K562 (cell line): ENCODE data around the gene ITGAD. TPM values are rescaled to one million over a fixed set of nuclear protein-coding genes. Genes with fewer than 3 reads are reported as not detected.

Experiments used
- FOXK2 ChIP-seq, 2 experiments: fragments of 450-650 bp; IDR thresholded peaks in 1 of 2; conservative IDR thresholded peaks in 1 of 2; 2 replicates each; pipeline ENCODE4 v1.6.1; 2016; ENCODE audit warnings: low read depth in 2 of 2, mild to moderate bottlenecking in 1 of 2
- FOXP4 ChIP-seq: sonication (generic); formaldehyde crosslinking; IDR thresholded peaks from 2 replicates; pipeline ENCODE4 v1.8.0; 2022; ENCODE audit warnings: mild to moderate bottlenecking, missing genetic modification reagents, borderline replicate concordance
- GABPA ChIP-seq: fragments of 200-800 bp; sonication (Bioruptor generic); conservative IDR thresholded peaks from 2 replicates; pipeline ENCODE4 v1.6.1; 2016; ENCODE audit warnings: low read depth, missing genetic modification characterization, missing compliant biosample characterization
- GABPB2 ChIP-seq: fragments of 250-450 bp; sonication (Bioruptor Pico); conservative IDR thresholded peaks from 2 replicates; pipeline ENCODE4 v1.5.1; 2021; ENCODE audit warnings: mild to moderate bottlenecking
- GTF2B ChIP-seq: IDR thresholded peaks from 2 replicates; pipeline ENCODE4 v1.6.1; 2011; ENCODE audit not compliant: insufficient read length; ENCODE audit errors: extremely low read depth
- HDAC2 ChIP-seq: fragments of 450-650 bp; IDR thresholded peaks from 2 replicates; pipeline ENCODE4 v1.6.1; 2016; ENCODE audit warnings: mild to moderate bottlenecking
- HOXB6 ChIP-seq: fragments of 250-450 bp; sonication (Bioruptor Pico); IDR thresholded peaks from 2 replicates; pipeline ENCODE4 v1.5.1; 2022; ENCODE audit warnings: mild to moderate bottlenecking, borderline replicate concordance
- JUND ChIP-seq, 2 experiments: IDR thresholded peaks; 2 replicates in 1 of 2; 3 replicates in 1 of 2; pipeline ENCODE4 v1.6.1; 2011; ENCODE audit warnings: borderline replicate concordance in 2 of 2, low read depth in 2 of 2, low read length in 2 of 2, improper control_type of control experiment in 1 of 2, missing biosample characterization in 1 of 2, missing genetic modification characterization in 1 of 2, missing genetic modification reagents in 1 of 2
- KHSRP ChIP-seq: fragments of 450-650 bp; IDR thresholded peaks from 2 replicates; pipeline ENCODE4 v1.6.1; 2017
- MAFG ChIP-seq: fragments of 450-650 bp; conservative IDR thresholded peaks from 2 replicates; pipeline ENCODE4 v1.6.1; 2016; ENCODE audit warnings: missing genetic modification characterization, missing compliant biosample characterization
- MYC ChIP-seq, 2 experiments: fragments of 250-450 bp in 1 of 2; sonication (Bioruptor Pico) in 1 of 2; IDR thresholded peaks; 2 replicates each; pipeline versions ENCODE4 v1.5.1 to v1.6.1; 2012 to 2021; ENCODE audit warnings: low read depth in 2 of 2, borderline replicate concordance in 1 of 2, improper control_type of control experiment in 1 of 2, low read length in 1 of 2, mild to moderate bottlenecking in 1 of 2, moderate library complexity in 1 of 2
- NBN ChIP-seq: fragments of 450-650 bp; IDR thresholded peaks from 2 replicates; pipeline ENCODE4 v1.6.1; 2016; ENCODE audit warnings: low read depth, mild to moderate bottlenecking
- NR2C2 ChIP-seq, 2 experiments: fragments of 200-800 bp in 1 of 2; sonication (Bioruptor generic) in 1 of 2; sonication (generic) in 1 of 2; formaldehyde crosslinking in 1 of 2; IDR thresholded peaks; 2 replicates each; pipeline versions ENCODE4 v1.6.1 to v1.8.0; 2016 to 2022; ENCODE audit warnings: mild to moderate bottlenecking in 1 of 2, missing compliant biosample characterization in 1 of 2, missing genetic modification characterization in 1 of 2, missing genetic modification reagents in 1 of 2
- PRMT5 ChIP-seq: sonication (generic); formaldehyde crosslinking; IDR thresholded peaks from 2 replicates; pipeline ENCODE4 v1.5.0; 2020; ENCODE audit warnings: missing genetic modification reagents
- RCOR1 ChIP-seq, 2 experiments: IDR thresholded peaks; 2 replicates each; pipeline ENCODE4 v1.6.1; 2012; ENCODE audit warnings: low read depth in 2 of 2, low read length in 2 of 2, borderline replicate concordance in 1 of 2, improper control_type of control experiment in 1 of 2
- TBL1XR1 ChIP-seq, 2 experiments: IDR thresholded peaks; 2 replicates each; pipeline ENCODE4 v1.6.1; 2012; ENCODE audit warnings: improper control_type of control experiment in 2 of 2, low read length in 2 of 2, mild to moderate bottlenecking in 1 of 2
- YY1 ChIP-seq, 3 experiments: IDR thresholded peaks; 2 replicates each; pipeline ENCODE4 v1.6.1; 2011; ENCODE audit warnings: low read length in 2 of 3, mild to moderate bottlenecking in 2 of 3, moderate library complexity in 2 of 3, borderline replicate concordance in 1 of 3, control low read depth in 1 of 3, low read depth in 1 of 3; ENCODE audit not compliant: insufficient read depth in 3 of 3, insufficient replicate concordance in 2 of 3, control insufficient read depth in 1 of 3, insufficient read length in 1 of 3; ENCODE audit errors: extremely low read depth in 1 of 3
- ZNF592 ChIP-seq: fragments of 450-650 bp; IDR thresholded peaks from 2 replicates; pipeline ENCODE4 v1.6.1; 2017; ENCODE audit warnings: antibody characterized with exemption, mild to moderate bottlenecking
- polyA plus RNA-seq, 8 experiments: library from polyadenylated mRNA; depleted of rRNA in 4 of 8; stranded (reverse) in 5 of 8; unstranded in 3 of 8; fragments of >200 nt; fragmentation: Nextera tagmentation in 2 of 8; fragmentation: Illumina TruSeq in 1 of 8; extraction: Ambion mirVana in 2 of 8; extraction: Trizol in 1 of 8; gene quantifications; 2 replicates each; pipeline versions ENCODE4 v1.2.1 to v1.2.3, GENCODE V29; 2011 to 2014; ENCODE audit warnings: inconsistent platforms in 1 of 8, missing spikeins in 1 of 8
- total RNA-seq, 7 experiments: library from RNA; depleted of rRNA in 6 of 7; stranded (reverse); fragments of >200 nt in 6 of 7; fragmentation: Illumina TruSeq in 2 of 7; extraction: Trizol in 2 of 7; gene quantifications; 2 replicates each; pipeline versions ENCODE4 v1.2.1 to v1.2.3, GENCODE V29; 2011 to 2021; ENCODE audit warnings: low replicate concordance in 1 of 7

Gene ITGAD
- total and polyA plus RNA-seq, 9 of the 15 experiments (the other 6 are each of a cell fraction or from before 2014, with no cell fraction given), result not detected

DNA sequence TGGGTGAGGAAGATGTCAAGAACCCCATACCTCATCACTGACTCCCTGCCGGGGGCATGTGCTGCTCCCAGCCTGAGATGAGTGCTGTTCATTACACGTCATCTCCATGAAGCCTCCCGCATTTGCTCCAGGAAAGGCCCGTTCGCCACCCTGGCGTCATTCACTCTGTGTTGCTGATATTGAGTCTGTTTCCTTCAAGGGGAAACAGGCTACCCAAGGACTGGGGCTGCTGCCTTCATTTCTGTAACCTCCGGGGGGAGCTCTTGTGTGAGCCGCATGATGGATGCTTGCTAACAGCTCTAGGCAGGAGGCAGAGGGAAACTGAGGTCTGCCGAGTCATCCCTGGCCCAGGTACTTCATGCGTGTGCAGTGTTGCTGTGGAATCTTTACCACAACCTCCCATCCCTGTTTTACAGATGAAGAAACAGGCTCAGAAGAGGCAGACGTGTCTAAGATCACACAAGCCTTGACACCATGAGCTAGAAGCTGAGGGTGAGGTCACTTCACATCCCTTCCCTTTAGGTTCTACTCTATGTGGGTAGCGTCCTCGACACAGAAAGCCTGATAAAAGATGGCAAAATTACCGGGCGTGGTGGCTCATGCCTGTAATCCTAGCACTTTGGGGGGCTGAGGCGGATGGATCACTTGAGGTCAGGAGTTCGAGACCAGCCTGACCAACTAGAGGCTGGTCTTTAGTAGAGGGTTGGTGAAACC is 62.6 kb downstream of the ITGAD start (continued):
- TF ChIP-seq FOXP4 (CRISPR knock-in tag) (no peak), TBL1XR1 (IDR thresholded peaks at IDR 0.05; ENCODE audit: low read length in 2 of 2) (no peak), MAFG (tag) (peak; percentile 51), HOXB6 (CRISPR knock-in tag) (no peak), MYC (IDR thresholded peaks at IDR 0.05; ENCODE audit: low read depth, low read length) (0 out of 2 replicates have a peak, but pooled peaks have one; percentile 26), MYC (CRISPR knock-in tag; IDR thresholded peaks at IDR 0.05; ENCODE audit: borderline replicate concordance, low read depth) (no peak), GABPB2 (CRISPR knock-in tag) (no peak), KHSRP (no peak), FOXK2 (conservative IDR thresholded peaks at IDR 0.05 in 1 of 2, IDR thresholded peaks at IDR 0.05 in 1 of 2; ENCODE audit: low read depth in 2 of 2) (0 out of 4 replicates have a peak, but pooled peaks of 1 of the 2 experiments have one; percentile 20), JUND (IDR thresholded peaks at IDR 0.05; ENCODE audit: borderline replicate concordance, low read depth, low read length) (peak; percentile 20; the same call in 1 of the 2 replicates), JUND (tag; IDR thresholded peaks at IDR 0.05; ENCODE audit: borderline replicate concordance, low read depth, low read length) (no peak), GABPA (tag) (no peak), GTF2B (no peak), ZNF592 (peak; percentile 49; the same call in 1 of the 2 replicates), RCOR1 (IDR thresholded peaks at IDR 0.05; ENCODE audit: borderline replicate concordance in 1 of 2, low read depth in 2 of 2, low read length in 2 of 2) (peak in 1 of 2 experiments; percentile 54; a peak in 1 of 4 replicates), PRMT5 (CRISPR knock-in tag) (no peak), HDAC2 (no peak), NR2C2 (CRISPR knock-in tag; IDR thresholded peaks at IDR 0.05) (no peak), NR2C2 (tag; IDR thresholded peaks at IDR 0.05) (no peak), NBN (peak; percentile 29; the same call in 1 of the 2 replicates), YY1 (IDR thresholded peaks at IDR 0.05; ENCODE audit: borderline replicate concordance in 1 of 3, control insufficient read depth in 1 of 3, extremely low read depth in 1 of 3, insufficient read depth in 3 of 3, insufficient read length in 1 of 3, insufficient replicate concordance in 2 of 3, low read depth in 1 of 3, low read length in 2 of 3) (peak in 1 of 3 experiments; percentile 51)
